ENCODE data around the gene GRK6. TPM values are rescaled to one million over a fixed set of nuclear protein-coding genes. Genes with fewer than 3 reads are reported as not detected.

The GRK6 gene
- total RNA-seq, 1 donor from 2014 or later: 30.8 TPM

DNA sequence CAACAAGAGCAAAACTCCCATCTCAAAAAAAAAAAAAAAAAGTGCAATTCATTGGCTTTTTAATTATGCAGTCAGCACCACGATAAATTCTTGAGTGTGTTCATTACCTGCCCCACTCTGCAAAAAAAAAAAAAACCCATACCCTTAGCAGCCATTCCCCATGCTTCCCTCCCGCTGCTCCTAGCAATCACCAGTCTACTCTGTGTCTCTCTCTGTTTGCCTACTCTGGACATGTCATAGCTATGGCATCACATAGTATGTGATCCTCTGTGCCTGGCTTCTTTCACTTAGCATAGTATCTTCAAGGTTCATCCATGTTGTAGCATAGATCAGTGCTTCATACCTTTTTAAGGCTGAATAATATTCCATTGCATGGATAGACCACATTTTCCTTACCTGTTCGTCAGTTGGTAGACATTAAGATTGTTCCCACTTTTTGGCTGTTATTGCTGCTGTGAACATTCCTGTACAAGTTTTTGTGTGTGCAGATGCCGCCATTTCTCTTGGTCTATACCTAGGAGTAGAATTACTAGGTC is 13.1 kb downstream of the GRK6 start:
- no peak for DNase-seq (ENCODE audit: low spot score)

DNA sequence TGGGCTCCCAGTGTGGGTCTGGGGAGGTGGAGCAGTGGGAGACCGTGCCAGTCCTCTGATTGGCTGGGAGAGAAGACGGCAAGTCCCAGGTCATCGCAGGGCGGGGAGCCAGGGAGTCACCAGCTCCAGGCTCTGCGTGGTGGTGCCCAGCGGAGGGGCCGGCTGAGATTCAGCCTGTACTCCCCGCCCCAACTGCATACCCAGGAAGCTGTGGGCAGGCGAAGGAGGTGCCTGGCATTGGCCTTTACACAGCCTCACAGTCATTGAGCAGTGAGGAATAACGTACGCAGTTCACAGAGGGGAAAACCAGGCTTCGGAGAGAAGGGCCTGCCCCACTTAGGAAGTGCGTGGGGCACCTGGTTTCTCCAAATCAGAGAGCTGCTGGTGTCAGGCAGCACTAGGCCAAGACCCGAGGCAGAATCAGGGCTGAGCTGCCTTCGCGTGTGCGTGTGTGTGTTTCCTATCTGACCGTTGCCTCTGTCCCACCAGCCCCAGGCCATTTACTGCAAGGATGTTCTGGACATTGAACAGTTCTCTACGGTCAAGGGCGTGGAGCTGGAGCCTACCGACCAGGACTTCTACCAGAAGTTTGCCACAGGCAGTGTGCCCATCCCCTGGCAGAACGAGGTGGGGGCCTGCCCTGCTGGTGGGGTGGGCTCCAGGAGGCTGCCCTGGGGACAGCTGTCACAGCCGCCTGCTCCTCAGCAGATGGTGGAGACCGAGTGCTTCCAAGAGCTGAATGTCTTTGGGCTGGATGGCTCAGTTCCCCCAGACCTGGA is 13.9 kb downstream of the GRK6 start:
- DNase-seq (ENCODE audit: low spot score): no peak

DNA sequence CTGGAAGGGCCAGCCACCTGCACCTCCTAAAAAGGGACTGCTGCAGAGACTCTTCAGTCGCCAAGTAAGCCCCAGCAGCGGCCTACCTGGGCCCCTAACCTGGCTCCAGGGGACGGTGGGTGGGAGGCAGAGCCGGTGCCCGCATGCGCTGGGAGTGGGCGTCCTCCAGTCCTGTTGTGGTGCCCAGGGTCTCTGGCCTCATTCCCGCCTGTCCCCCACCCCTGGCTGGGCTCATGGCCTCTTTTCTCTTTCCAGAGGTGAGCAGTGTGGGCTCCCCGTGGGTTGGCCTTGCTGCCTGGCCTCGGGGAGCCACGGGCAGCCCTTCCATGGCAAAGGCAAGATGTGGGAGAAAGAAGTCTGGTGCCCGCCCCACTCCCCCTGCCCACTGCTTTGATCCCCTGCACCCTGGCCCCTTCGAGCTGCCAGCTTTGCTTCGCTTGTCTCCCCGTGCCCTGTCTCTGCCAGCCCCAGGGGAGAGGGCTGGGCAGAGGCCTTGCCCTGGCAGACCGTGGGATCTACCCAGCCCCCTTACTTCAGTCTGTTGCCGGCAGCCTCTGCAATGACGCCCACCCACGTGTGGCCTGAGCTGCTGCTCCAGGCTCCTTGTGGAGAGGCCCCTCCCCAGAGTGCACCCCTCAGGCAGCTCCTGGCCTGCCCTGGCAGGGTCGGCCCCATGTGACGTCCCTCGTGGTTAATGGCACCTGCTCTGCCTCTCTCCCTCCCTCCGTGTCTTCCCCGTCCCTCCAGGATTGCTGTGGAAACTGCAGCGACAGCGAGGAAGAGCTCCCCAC is 14.7 kb downstream of the GRK6 start:
- DNase-seq (ENCODE audit: low spot score): no peak

DNA sequence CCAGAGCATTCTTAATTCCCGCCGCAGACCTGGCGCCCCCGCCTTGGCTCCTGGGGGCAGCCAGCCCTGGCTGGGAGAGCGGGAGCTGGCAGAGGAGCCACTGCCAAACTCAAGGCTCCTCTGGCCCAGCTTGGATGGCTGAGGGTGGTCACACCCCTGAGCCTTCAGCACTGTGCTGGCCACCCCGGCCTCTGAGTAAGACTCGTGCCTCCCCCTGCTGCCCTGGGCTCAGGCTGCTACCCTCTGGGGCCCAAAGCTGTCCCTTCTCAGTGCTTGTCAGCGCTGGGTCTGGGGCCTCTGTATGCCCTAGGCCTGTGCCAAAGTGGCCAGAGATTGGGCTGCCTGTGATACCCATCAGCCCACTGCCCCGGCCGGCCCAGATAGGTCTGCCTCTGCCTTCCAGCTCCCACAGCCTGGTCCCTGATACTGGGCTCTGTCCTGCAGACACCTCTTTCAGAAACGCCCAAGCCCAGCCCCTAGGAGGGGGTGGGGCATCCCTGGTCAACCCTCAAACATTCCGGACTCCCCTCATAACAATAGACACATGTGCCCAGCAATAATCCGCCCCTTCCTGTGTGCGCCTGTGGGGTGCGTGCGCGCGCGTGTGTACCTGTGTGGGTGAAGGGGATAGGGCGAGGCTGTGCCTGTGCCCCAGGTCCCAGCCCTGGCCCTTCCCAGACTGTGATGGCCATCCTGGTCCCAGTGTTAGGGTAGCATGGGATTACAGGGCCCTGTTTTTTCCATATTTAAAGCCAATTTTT is 15.8 kb downstream of the GRK6 start:
- no peak for DNase-seq (ENCODE audit: low spot score)

DNA sequence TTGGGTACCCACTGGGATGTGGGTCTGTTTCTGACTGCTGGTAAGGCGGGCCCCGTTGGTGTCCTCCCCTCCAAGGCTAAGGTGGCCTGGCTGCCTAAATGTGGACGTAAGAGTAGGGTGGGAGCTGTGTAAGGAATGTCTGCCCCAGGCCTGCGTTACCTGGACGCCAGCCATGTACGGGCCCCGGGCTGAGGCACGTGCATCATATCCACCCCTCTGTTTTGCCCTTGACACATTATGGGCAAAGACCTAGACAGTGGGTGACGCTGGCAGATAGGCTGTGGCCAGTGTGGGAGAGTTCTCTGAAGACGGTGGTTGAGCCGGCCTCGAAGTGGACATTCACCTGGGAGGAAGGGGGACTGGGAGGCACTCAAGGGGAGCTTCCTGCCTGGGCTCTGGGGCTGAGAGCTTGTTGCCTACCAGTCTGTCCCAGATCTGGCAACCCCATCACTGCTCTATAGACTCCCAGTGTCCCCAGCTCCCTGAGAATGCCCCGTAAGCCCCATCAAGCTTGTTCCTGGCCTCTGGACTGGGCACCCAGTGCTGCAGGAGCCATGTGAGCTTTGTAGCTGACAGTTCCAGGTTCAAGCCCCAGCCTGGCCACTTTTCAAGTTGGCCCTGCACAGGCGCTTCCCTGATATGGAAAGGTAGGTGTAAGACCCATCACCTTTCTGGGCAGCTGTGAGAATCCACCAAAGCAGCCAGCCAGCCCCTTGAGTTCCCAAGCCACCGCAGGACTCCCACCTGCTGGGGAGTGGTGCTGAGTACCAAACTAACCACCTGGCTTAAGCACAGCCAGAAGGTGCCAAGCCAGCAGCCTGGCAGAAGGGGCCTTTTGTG is 16.9 kb downstream of the GRK6 start:
- no peak for DNase-seq (ENCODE audit: low spot score)

DNA sequence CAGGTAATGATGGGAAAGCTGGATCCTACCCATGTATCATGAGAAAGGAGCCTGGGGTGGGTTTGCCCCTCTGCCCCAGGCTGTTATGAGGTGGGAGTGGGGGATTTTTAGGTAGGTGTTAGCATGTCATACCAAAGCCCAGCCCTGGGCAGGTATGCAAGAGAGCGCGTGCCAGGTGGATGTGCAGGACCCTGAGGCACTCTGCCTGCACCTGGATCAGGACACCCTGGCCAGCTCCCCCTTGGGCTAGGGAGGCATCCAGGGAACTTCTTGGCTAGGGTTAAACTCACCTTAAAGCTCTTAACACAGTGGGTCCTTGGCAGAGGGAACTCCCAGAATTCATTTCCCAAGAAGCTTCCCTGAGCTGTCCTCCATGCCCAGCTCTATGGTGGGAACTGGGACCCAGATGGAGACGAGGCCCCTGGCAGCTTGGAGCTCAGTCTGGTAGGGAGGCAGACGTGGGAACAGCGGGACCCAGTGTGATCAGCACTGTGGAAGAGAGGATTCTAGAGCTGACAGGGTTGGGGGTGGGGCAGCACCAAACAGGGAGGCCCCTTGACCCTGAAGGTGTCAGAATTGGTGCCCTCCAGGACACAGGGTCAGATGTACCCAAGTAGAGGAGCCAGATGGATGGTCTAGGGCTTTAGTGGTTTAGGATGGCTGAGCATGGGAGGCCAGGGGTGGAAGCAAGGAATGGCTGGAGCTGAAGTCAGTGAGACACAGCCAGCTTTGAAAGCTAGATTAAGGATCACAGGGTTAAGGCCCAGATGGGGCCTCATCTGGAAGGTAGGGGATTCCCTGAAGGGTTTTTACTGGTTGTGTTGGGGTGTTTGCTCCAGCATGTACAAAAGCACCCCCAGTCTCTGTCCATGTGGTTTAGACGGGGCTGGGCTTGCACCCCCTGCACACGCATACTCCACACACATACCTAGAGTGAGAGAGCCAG is 17.9 kb downstream of the GRK6 start:
- DNase-seq (ENCODE audit: low spot score): no peak

DNA sequence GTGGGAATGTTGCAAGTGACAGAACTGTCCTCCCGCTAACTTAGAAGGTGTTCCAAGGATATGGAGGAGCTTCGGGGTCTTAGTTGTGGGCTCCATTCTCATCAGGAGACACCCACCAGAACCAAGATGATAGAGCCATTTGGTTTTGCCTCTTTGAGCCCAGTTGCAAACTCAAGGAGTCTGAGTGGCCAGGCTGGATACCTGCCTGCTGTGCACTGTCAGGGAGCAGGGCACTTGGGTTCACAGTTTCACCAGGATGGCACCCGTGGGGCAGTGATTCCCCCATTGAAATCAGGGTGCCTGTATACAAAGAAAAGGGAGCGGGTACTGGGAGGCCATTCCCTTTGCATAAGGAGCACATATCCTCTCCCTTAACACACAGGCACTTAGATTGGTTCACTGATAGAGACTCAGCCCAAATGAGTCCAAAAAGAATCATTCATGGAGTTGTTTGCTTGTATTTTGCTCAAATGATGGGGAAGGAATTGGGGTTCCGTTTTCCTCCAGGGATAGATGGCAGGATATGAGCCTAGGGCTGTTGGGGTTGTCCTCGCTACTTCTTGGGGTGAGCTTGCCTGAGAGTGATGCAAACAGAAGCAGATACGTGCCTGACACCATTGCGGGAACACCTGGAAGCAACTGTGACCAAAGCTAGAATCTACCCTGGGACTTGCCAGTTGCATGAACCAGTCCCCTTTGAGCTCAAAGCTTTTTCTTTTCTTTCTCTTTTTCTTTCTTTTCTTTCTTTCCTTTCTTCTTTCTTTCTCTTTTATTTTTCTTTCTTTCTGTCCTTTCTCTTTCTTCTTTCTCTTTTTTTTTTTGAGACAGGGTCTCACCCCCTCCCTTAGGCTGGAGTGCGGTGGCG is 18.8 kb downstream of the GRK6 start:
- no peak for DNase-seq (ENCODE audit: low spot score)

DNA sequence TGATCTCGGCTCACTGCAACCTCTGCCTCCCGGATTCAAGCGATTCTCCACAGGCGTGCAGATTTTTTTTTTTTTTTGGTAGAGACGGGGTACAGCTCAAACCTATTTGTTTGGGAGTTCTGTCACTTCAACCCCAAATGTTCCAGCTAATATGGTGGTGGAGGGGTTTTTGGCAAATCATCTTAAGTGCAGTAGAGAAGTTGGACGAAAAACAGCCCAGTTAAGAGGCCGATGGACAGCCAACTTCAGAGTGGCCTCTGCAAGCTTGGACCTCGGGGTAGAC is 19.4 kb downstream of the GRK6 start:
- DNase-seq (ENCODE audit: low spot score): no peak

DNA sequence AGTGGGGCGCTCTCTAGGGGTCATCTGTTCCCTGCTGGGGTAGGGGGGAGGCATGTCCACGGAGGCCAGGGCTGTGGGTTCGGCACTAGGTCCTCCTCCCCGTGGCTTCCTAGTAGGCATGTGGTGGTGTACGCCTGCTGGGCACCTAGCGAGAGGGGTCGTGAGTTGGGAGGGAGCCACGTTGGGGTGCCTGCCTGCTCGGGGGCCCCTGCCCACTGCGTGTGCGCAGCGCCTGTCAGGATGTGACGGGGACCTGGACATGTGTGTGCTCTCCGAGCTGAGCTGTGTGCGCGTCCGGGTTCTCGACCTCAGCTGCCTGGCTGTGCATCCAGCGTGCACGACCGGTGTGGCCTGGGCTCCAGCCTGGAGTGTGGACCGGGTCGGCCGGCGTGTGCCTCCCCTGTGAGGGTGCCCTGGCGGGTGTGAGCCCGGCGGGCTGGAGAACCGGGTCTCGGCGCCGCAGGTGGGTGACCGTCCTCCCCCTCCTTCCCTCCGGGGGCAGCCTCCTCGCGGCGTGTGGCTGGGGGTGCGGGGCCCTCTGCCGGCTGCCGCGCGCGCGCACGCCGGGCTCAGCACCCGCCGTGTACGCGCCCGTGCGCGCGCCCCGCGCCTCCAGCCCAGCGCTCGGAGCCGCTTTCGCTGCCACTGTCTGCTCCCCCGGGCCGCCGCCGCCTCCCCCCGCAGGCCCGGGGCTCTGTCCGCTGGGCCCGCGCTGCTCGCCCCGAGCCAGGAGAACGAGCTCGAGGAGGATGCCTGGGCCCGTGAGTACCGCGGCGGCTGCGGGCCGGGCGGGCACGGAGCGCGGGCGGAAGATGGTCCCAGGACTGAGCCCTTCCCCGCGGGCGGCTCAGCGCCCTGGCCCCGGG is 20.0 kb downstream of the GRK6 start, which contains the start of gene PRR7:
Gene PRR7, plus strand, starts transcription at position 615 of the 866 bp plus-strand sequence. CDS start 8,254 bp downstream, outside the sequence.
- no peak for DNase-seq (ENCODE audit: low spot score)

DNA sequence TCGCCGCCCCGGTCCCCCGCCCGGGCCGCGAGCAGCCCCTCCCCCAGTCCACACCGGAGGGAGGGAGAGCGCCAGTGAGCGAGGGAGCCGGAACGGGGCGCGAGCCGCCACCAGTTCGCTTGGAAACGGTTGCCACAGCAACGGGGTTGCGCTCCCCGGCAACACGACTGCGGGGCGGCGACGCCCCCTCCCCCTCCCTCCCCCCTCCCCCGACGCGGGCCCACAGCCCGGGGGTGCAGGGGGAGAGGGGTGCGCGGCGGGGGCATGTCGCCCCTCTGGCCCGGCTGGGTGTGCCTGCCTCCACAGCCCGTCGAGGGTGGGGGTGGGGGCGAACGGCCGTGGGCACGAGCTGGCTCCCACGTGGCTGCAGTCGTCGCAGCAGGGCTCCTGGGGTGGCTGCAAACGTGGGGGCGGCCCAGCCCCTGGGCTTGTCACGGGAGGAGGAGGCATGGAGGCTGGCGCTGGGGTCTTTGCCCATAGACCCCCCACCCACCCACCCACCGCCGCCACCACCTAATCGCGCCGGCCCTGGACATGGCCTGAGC is 20.7 kb downstream of the GRK6 start:
- DNase-seq (ENCODE audit: low spot score): no peak

DNA sequence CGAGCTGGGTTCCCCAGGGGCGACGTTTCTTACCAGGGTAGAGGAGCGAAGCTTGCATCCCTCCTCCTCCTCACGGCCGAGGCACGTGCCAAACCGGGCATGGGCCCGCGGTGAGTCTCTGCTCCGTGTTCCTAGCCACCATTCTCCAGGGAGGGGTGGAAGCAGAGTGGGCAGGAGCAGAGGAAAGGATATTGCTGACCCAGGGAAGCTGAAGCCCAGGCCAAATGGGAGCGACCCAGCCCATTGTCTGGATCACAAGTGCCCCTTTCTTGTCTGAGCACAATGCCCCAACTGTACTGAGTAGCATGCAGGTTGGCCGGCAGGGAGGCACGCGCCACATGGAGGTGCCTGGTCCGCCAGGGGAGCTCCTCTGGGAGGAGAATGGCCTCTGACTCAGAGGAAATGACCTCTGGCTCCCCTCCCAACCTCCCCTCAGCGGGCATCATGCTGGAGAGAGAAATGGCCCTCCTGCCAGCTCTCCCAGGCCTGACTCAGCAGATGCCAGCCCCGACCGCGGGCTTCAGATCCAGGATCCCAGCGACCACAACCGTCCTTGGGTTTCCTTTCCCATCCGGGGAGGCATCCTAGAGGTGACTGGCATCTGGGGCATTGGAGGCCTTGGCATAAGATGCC is 21.3 kb downstream of the GRK6 start:
- no peak for DNase-seq (ENCODE audit: low spot score)

DNA sequence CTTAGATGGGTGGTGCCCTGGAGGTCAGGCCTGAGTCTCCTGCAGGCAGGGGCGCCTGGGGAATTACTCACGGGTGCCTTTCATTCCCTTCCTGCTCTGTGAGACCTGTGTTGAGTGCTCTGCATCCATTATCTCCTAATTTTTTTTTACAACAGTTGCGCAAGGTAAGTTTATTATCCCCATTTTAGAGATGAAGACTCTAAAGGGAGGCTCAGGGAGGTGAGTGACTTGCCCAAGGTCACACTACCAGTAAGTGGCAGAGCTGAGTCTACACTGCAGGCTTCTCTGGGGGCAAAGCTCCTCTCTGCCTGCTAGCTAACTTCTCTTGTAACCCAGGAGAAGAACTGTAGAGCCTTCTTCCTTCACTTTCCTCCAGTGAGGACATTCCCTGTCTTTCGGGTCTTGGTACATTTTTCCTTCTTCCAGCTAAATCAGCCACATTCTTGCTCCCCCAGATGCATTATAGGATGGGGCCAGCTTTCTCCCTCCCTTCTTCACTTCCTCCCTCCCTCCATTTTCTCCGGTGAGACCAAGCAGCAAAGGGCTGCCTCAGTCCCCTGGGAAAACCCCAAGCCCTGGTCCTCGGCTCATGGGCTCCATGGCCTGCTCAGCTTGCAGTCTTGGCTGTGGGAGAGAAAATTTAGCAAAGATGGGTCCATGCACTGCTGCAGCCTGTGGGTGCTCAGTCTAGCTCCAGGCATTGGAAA is 21.9 kb downstream of the GRK6 start:
- DNase-seq (ENCODE audit: low spot score): no peak

DNA sequence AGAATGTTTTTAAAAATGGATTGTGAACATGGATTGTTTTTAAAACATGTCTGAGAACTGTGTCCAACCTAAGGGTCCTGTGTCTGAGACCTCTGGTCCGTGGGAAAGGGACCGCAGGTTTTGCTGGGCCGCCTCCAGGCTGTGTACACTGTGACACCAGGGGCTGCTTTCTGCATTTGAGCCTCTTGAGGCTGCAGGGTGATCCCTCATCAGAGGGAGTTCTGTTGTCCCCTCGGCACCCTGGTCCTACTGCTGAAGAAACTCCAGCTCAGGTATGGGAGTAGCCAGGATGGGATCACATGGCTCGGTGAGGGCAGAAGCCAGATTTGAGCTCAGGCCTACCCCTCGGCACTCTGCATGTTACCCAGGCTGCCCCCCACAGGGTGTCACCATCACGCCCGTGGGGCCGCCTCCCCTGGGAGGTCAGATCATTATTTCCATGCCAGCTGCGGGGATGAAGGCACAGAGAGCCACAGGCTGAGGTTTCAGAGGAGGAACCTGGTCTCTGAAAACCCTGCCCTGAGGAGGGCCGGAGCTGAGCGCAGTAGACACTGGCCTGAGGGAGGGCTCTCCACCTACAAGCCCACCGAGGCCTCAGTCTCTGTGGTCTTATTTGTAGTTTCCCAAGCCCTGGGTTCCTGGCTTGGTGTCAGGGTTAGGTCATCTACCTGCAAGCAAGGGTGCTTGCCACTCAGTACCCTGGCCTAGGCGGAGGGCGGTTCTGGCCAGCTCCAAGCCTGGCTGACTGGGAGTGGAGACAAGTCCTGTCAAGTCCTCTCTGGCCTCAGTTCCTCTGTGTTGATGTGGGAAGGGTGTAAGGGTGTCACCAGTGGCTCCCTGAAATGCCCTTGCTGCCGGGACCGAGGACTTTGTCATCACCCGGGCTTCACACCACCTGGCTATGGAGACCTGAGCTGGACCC is 22.9 kb downstream of the GRK6 start:
- no peak for DNase-seq (ENCODE audit: low spot score)

DNA sequence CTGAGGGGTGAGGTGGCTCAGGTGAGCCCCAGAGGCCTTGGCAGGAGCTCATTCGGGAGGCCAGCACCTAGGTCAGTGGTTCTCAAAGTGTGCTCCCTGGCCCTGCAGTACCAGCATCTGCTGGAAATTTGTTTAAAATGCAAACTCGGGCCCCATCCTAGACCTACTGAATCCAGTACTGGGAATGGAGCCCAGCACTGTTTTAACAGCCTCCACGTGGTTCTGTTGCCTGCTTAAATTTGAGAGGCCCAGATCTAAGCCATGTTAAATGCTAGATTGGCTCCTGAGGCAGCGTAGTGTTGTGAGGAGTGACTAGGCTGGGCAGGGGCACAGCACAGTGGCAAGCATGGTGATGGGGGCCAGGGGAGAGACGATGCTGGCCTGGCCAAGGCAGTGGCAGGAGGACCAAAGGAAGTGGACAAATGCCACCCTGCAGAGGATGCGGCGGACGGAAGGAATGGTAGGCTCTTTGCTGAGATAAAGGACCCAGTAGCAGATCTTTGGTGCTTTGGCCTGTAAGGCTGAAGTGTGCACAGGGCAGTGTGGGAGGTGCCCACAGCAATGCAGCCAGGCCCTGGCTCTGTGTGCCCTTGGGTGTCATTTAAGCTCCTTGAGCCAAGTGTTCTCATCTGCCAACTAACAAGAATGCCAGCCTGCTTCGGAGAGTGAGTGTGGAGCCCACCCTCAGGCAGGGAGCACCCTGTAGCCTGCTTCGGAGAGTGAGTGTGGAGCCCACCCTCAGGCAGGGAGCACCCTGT is 24.4 kb downstream of the GRK6 start:
- DNase-seq (ENCODE audit: low spot score): no peak
